Pulmonary artery endothelial cell (primary cell): ENCODE measurements around the gene COX15. TPM values are rescaled to one million over a fixed set of nuclear protein-coding genes. Genes with fewer than 3 reads are reported as not detected.
"Not testable (repeated sequence)": the region's sequence is repeated elsewhere in the genome, so short reads cannot be mapped to it uniquely, and the experiment has no call there.

Experiments used
- DNase-seq: peaks from one replicate; pipeline ENCODE4 v3.0.0-alpha.2; 2011; ENCODE audit warnings: low read depth, low spot score
- total RNA-seq: library from RNA; depleted of rRNA; stranded (reverse); fragments of >200 nt; gene quantifications from 2 replicates; pipeline ENCODE4 v1.2.3, GENCODE V29; 2014

COX15 gene
- 40.4 and 52.1 TPM in 2 replicates for total RNA-seq

DNA sequence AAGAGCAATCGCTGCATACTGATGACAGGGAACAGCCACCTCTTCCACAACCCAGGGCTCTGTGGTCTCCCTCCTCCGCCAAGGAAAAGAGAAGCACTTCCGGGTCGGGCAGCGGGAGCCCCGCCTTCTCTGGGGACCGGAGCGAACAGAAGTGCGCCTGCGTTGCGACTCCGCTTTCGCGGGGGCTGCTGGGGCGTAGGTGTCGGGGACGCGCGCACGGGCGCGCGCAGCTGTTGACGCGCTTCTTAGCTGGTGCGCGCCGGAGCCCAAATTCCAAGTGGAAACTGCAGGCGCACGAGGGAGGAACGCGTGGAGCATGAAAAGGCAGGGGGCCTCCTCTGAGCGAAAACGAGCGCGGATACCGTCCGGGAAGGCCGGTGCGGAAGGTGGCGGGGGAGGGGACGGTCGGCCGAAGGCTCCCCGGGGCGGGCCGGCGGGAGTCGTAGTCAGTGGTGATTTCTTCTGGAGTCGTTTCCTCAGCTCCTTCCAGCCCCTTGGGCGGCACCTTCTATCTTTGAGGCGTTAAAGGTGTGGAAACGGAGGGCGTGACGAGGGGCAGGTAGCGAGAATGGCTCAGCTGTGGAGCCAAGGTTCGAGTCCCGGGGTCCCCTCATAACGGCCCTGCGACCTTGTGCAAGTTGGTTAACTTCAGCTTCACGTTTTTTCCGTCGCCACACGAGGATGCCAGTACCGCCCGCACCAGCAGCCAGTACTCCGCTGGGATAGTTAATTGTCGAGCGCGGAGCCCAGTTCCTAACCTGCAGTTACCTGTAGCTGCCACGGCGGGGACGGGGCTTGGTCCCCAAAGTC is at the start of gene COX15, which contains the start of gene CUTC:
Gene COX15, minus strand, starts transcription at position 95 of the 810 bp plus-strand sequence. Its CDS starts 78 bp downstream, at position 17.
Gene CUTC, plus strand, starts transcription at position 202 of the 810 bp plus-strand sequence. Its CDS starts 115 bp downstream, at position 317.
- DNase-seq: peak; percentile 88

DNA sequence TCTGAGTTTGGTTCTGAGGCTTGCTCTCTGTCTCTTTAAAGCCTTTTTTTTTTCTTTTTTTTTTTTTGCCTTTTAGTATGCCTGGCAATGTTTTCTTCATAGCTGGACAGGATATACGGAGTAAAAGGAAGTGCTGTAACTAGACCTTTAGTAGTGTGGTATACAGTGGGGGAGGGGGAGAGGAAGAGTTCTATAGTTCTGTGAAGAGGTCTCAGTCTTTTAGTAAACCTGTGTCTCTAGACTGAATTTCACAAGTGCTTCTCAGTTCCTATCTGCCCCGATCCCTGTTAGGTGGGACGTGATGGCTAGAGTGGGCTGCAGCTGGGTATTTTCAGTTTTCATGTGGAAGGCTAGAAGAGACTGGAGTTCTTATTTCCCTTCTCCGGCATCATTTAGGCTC is 47.4 kb upstream of the COX15 start:
- DNase-seq: peak; percentile 89

- no peak for DNase-seq
Measured at GRCh38 chr10:99777918-99778714, 46.2 kb upstream of the COX15 start.

DNA sequence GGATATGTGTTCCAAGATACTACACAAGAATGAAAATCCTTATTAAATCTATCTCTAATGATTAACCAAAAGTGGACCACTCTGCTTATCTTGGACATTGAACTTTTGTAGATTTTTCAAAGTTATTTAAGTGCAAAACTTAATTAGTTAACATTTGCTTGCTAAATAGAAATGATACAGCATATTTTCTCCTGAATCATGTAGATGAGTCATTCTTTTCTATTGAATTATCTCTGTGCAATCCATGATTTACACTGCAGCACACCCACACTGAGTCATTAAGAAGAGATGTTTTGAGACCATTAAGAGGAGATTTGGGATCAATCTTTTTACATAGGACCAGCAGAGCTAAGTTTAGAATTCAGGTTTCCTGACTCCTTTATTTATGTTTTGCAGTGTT is 43.9 kb upstream of the COX15 start:
- peak; percentile 50 for DNase-seq

- no peak for DNase-seq
Measured at GRCh38 chr10:99770408-99771045, 38.6 kb upstream of the COX15 start.

DNA sequence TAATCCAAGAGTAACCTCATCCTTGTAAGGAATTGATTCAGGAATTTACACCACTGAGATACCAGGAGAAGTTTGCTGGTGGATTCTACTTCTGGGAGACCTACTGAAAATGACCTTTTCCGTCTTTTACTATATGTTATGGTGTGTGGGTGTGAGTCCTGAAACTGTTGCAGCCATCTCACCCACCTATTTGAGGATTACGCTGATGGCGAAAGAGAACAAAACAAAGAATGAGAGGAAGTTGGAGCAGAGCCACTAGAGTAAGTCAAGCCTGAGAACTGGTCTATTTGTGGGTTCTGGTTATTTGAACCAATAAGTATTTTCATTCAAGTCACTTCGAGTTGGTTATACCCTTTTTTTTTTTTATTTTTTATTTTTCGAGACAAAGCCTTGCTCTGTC is 37.8 kb upstream of the COX15 start:
- no peak for DNase-seq

DNA sequence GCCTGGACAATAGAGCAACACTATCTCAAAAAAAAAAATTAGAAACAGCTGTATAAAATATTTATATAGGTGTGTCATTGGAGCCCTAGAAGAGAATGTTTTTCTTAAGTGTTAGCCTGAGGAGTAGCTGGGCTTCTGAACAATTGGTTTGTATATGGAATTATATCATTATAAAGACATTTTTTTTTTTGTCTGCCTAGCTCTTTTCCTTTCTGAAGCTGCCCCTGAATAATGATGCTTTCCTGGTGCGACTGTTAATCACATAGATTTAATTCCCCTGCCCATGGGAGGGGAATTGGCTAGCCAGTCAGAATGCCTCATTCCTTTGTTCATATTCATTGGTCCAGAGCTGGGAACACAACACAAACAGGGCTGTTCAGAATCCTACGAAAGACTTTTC is 36.6 kb upstream of the COX15 start:
- DNase-seq: no peak

GRCh38 chr10:99767901-99768300 is 36.0 kb upstream of the COX15 start:
- DNase-seq: no peak

DNA sequence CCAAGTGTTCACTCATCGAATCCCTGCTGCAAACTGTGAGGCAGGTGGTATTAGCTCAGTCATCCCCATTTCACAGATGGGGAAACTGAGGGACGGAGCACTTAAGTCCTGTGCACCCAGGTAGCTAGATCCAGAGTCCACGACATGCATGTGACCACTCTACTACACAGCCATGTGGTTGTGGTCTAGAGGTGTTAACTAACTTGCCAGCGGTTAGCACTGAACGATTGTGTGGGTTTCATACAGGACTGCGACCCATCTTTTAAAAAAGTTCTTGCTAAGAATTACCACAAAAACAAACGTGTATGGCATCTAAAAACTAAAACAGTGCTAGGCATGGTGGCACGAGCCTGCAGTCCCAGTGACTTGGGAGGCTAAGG is 34.4 kb upstream of the COX15 start:
- DNase-seq: no peak

DNA sequence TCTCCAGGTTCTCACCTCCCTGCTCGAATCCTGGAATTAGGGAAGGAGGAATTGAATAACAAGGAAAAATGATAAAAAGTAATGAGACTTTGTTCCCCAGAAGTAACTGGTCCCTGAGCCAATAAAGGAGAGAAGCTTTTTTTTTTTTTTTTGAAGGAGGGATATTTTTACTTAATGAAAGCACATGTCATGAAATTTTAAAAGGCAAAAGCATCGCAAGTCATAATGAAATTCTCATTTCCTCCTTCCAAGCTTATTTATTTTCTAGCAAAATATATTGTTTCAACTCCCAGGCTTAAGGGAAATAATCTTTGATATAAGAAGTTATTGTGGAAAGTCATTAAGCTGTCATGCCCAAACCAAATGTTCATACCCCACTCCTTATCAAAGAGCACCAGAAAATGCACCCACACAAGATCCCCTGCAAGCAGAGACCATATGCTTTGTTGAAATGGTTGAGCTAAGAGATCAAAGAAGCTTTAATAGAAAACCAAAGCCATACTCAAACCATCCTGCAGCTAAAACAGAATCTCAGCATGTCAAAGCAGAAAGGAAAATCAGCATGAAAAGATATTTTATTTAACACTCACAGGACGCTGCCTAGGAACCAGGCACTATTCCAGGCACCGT is 33.9 kb upstream of the COX15 start:
- no peak for DNase-seq

DNA sequence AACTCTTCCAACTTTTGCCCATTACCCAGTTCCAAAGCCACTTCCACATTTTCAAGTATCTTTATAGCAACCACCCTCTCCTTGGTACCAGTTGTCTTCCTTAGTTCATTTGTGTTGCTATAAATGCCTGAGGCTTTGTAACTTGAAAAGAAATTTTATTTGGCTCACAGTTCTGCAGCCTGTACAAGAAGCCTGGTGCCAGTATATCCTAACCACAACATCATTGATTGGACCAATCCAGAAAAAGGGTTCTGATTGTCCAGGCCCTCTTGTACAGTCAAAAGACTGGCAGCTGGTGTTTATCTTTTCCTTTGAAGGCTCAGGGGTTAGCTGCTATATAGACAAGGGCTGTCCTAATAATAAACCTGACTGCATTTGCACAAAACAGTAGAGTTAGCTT is 29.4 kb upstream of the COX15 start:
- no peak for DNase-seq

GRCh38 chr10:99760321-99760720 is 28.4 kb upstream of the COX15 start:
- DNase-seq: no peak

DNA sequence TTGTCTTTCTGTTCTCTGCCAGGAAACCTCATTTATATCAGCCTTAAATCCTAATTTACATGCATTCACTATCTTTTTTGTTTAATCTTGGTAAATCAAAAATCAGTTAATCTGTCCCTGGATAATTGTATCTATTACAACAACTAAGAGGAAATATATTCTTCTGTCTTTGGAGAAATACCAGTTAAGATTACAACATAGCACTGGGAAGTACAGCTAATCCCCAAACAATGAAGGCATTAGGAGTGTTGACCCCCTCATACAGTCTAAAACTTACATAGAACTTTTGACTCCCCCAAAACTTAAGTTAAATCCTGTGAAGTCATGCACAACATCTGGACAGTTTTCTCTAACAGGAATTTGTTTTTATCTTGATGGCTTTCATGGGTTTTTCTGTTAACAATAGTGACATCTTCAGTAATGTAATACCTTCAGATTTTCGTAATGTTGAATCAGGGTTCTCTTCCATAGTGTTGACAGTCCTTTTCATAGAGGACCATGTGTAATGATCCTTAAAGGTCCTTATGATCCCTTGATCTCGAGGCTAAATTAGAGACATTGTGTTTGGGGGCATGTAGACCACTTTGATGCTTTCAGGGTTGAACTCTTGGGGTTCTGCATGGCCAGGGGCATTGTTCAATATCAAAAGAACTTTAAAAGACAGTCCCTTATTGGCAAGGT is 26.4 kb upstream of the COX15 start:
- DNase-seq: no peak

DNA sequence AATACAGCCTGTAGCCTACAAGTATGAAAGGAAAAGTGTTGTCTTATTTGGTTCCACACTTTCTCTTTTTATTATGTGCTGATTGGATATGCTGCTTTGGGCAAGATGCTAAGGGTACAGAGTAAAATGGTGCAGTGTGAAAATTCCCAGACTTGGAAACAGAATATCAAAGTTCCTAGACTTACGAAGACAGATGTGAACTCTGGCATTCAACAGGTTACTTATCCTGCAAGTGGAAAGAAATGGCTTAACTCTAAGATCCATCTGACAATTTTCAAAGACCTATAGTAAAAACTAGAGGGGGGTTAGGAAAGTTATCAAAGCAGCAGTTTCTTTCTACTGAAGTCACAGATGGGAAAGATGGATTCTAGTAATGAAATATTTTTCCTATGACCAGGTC is 24.2 kb upstream of the COX15 start:
- no peak for DNase-seq

- no peak for DNase-seq
Measured at GRCh38 chr10:99754670-99755069, 22.7 kb upstream of the COX15 start.

GRCh38 chr10:99750641-99751040 is 18.7 kb upstream of the COX15 start:
- DNase-seq: no peak

GRCh38 chr10:99748823-99749451 is 17.0 kb upstream of the COX15 start:
- DNase-seq: no peak

DNA sequence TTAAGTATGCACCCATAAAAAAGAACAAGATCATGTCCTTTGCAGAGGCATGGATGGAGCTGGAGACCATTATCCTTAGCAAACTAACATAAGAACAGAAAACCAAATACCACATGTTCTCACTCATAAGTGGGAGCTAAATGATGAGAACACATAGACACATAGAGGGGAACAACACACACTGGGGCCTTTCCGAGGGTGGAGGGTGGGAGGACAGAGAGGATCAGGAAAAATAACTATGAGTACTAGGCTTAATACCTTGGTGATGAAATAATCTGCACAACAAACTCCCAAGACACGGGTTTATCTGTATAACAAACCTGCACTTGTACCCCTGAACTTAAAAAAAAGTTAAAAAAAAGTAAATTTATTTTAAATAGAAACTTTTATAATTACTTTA is 14.2 kb upstream of the COX15 start:
- not testable (repeated sequence) for DNase-seq

GRCh38 chr10:99743841-99744240 is 11.9 kb upstream of the COX15 start:
- DNase-seq: no peak

- no peak for DNase-seq
Measured at GRCh38 chr10:99742701-99743100, 10.8 kb upstream of the COX15 start.

DNA sequence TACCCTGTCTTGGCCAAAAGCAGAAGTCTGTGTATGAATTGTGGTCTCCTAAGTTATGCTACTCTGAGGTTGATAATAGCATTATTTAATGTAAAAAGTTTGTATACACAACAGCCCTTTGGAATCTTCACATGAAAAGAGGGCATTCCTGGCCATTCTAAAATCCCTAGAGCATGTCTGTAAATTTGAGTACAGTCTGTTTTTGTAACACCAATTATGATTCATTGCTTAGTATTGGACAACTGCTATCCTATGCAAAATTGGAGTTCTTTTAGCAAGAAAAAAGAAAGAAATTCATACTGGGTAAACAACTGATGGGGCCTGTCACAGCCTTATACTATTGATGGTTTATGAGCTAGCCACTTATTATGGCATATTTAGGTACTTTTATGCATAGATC is 10.3 kb upstream of the COX15 start:
- DNase-seq: no peak
